A549 (cell line): ENCODE results near the gene ZRANB3. TPM values are rescaled to one million over a fixed set of nuclear protein-coding genes. Genes with fewer than 3 reads are reported as not detected.

Experiments used
- ATAC-seq, 2 experiments: fragments of 200-7000 bp in 1 of 2; fragments of >200 bp in 1 of 2; cut with Nextera tagmentation in 1 of 2; cut with Tn5 transposase in 1 of 2; 3 replicates each; pipeline versions ENCODE4 v1.8.0 to v1.9.1; 2018 to 2020; ENCODE audit warnings: mild to moderate bottlenecking in 1 of 2, moderate library complexity in 1 of 2
- CTCF ChIA-PET: fragments of 300-600 bp; sonication (Branson Sonifier 250); formaldehyde crosslinking; extraction: SDS; loops from one replicate; lab custom pipeline; 2021; ENCODE audit warnings: antibody characterized with exemption, inconsistent platforms; lab: Yijun Ruan, JAX
- POLR2A ChIA-PET: fragments of 350-600 bp; formaldehyde crosslinking; extraction: SDS; loops from one replicate; lab custom pipeline; 2021; ENCODE audit warnings: antibody characterized with exemption, inconsistent platforms; lab: Yijun Ruan, JAX
- DNase-seq, 2 experiments: peaks; one replicate each; pipeline versions ENCODE4 v3.0.0 to v3.0.0-alpha.2; 2011 to 2016; ENCODE audit warnings: low read depth in 1 of 2, low spot score in 1 of 2
- FAIRE-seq: peaks from 2 replicates; lab custom pipeline; 2011; peaks lifted over from hg19 to GRCh38; lab: Jason Lieb, UNC
- H3K27ac ChIP-seq, 2 experiments: fragments of >200 bp; sonication (Bioruptor Twin); formaldehyde crosslinking; 3 replicates each; pipeline ENCODE4 v1.5.1; 2016 to 2017
- H3K4me1 ChIP-seq: fragments of >200 bp; sonication (Bioruptor Twin); formaldehyde crosslinking; 3 replicates; pipeline ENCODE4 v1.6.1; 2016
- H3K4me2 ChIP-seq: fragments of >200 bp; sonication (Bioruptor Twin); formaldehyde crosslinking; 3 replicates; pipeline ENCODE4 v1.6.1; 2016
- H3K4me3 ChIP-seq: fragments of >200 bp; sonication (Bioruptor Twin); formaldehyde crosslinking; 3 replicates; pipeline ENCODE4 v1.5.1; 2016
- H3K9me3 ChIP-seq: fragments of >200 bp; sonication (Bioruptor Twin); formaldehyde crosslinking; 3 replicates; pipeline ENCODE4 v1.6.1; 2016
- BHLHE40 ChIP-seq: IDR thresholded peaks from 2 replicates; pipeline ENCODE4 v1.6.1; 2012; ENCODE audit warnings: low read depth, low read length, inconsistent platforms
- CHD4 ChIP-seq: fragments of 200-600 bp; sonication (generic); IDR thresholded peaks from 2 replicates; pipeline ENCODE4 v1.6.1; 2016; ENCODE audit warnings: antibody characterized with exemption, mild to moderate bottlenecking, borderline replicate concordance
- EHF ChIP-seq: fragments of 250-450 bp; sonication (Bioruptor Pico); IDR thresholded peaks from 2 replicates; pipeline ENCODE4 v1.5.0; 2020; ENCODE audit warnings: mild to moderate bottlenecking
- EHMT2 ChIP-seq: fragments of 200-600 bp; sonication (generic); IDR thresholded peaks from 2 replicates; pipeline ENCODE4 v1.6.1; 2016; ENCODE audit warnings: antibody characterized with exemption, low read depth, mild to moderate bottlenecking, moderate library complexity
- FOSB ChIP-seq: fragments of 250-450 bp; sonication (Bioruptor Pico); IDR thresholded peaks from 2 replicates; pipeline ENCODE4 v1.5.0; 2020; ENCODE audit warnings: mild to moderate bottlenecking, moderate library complexity
- GATA3 ChIP-seq: IDR thresholded peaks from 2 replicates; pipeline ENCODE4 v1.6.1; 2012; ENCODE audit warnings: borderline replicate concordance
- HEYL ChIP-seq: fragments of 250-450 bp; sonication (Bioruptor Pico); IDR thresholded peaks from 2 replicates; pipeline ENCODE4 v1.8.0; 2021; ENCODE audit warnings: mild to moderate bottlenecking, moderate library complexity
- HOXA7 ChIP-seq: fragments of 250-450 bp; sonication (Bioruptor Pico); IDR thresholded peaks from 2 replicates; pipeline ENCODE4 v1.5.0; 2020; ENCODE audit warnings: mild to moderate bottlenecking, moderate library complexity
- HOXB5 ChIP-seq: fragments of 250-450 bp; sonication (Bioruptor Pico); IDR thresholded peaks from 2 replicates; pipeline ENCODE4 v1.5.0; 2020; ENCODE audit warnings: mild to moderate bottlenecking, moderate library complexity
- KDM1A ChIP-seq: fragments of 200-600 bp; sonication (generic); IDR thresholded peaks from 2 replicates; pipeline ENCODE4 v1.6.1; 2016; ENCODE audit warnings: low read depth, mild to moderate bottlenecking
- KDM5A ChIP-seq: fragments of 200-600 bp; sonication (generic); IDR thresholded peaks from 2 replicates; pipeline ENCODE4 v1.6.1; 2016; ENCODE audit warnings: antibody characterized with exemption, mild to moderate bottlenecking
- MAFK ChIP-seq: fragments of 450-650 bp; IDR thresholded peaks from 2 replicates; pipeline ENCODE4 v1.6.1; 2014; ENCODE audit not compliant: partially characterized antibody
- MYC ChIP-seq: IDR thresholded peaks from 2 replicates; pipeline ENCODE4 v1.6.1; 2012; ENCODE audit warnings: mild to moderate bottlenecking, inconsistent platforms, low read length, improper control_type of control experiment, borderline replicate concordance
- NFE2L2 ChIP-seq: fragments of 150-350 bp; conservative IDR thresholded peaks from 2 replicates; pipeline ENCODE4 v1.6.1; 2014; ENCODE audit warnings: low read length
- TP53 ChIP-seq: fragments of 250-450 bp; sonication (Bioruptor Pico); IDR thresholded peaks from 2 replicates; pipeline ENCODE4 v1.5.0; 2021; ENCODE audit warnings: mild to moderate bottlenecking, moderate library complexity
- WGBS: methylation state at CpG from one replicate; pipeline ENCODE4 v1.1.6; 2017; ENCODE audit errors: missing lambda C conversion rate; 5-methylcytosine and 5-hydroxymethylcytosine counted together
- polyA plus RNA-seq, 4 experiments: library from polyadenylated mRNA; depleted of rRNA in 3 of 4; stranded (reverse); fragments of >200 nt; fragmentation: RNase III in 1 of 4; extraction: RNeasy Plus Mini Kit Qiagen cat#74134 plus additional on column Dnase treatment in 1 of 4; gene quantifications; 2 replicates in 3 of 4; 3 replicates in 1 of 4; pipeline ENCODE4 v1.2.3, GENCODE V29; 2011 to 2017
- TF ChIP-seq, protein P1 (sequence below): IDR thresholded peaks from 2 replicates; pipeline ENCODE4 v1.6.1; 2012
- TF ChIP-seq, protein P2 (sequence below): fragments of 250-450 bp; sonication (Bioruptor Pico); IDR thresholded peaks from 2 replicates; pipeline ENCODE4 v1.5.0; 2021; ENCODE audit warnings: mild to moderate bottlenecking, moderate library complexity, borderline replicate concordance
- TF ChIP-seq, protein P3 (sequence below): fragments of >200 bp; sonication (Bioruptor Twin); formaldehyde crosslinking; IDR thresholded peaks from 2 replicates; pipeline ENCODE4 v1.6.1; 2016
- TF ChIP-seq, protein P4 (sequence below): fragments of 450-650 bp; IDR thresholded peaks from 2 replicates; pipeline ENCODE4 v1.6.1; 2014; ENCODE audit warnings: antibody characterized with exemption

The ZRANB3 gene
- polyA plus RNA-seq, 2 of the 4 experiments (the other 2 are of a cell fraction) = 6.2 to 12.4 TPM

DNA sequence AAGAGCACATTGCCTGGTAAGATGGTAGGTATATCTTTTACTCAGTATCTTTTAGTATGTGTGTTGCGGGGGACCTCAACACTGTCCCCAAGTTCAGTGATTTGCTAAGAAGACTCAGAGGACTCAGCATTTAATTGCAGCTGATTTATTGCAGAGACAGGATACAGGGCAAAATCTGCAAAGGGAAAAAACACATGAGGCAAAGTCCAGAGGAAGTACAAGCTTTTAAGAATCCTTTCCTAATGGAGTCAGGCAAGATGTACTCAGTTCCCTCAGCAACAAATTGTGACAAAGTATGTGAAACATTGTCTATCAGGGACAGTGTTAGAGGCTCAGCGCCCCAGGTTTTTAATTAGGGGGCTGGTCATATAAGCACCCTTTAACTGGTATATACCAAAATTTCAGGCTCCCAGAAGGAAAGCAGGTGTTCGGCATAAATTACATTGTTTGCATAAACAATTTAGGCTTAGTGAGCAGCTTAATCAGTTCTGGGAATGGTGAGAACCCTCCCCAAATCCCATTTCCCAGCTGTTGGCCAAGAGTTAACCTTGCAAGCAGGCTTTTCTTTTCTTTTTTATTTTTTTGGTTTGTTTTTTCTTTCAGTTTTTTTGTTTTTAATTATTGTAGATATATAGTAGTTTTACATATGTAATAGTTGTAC is 437.2 kb downstream of the ZRANB3 start:
- FAIRE-seq (no peak), DNase-seq (no peak), ATAC-seq (no peak)
- Histone ChIP-seq H3K4me2 (peak overlapping the region; percentile 65), H3K4me3 (no peak overlapping the region), H3K4me1 (peaks cover 38% of the 10 kb centered on the region), H3K27ac (0 out of 6 replicates have a peak overlapping the region, but pooled peaks of 1 of the 2 experiments have one; percentile 1), H3K9me3 (peaks cover 5% of the 10 kb centered on the region; the same call in 1 of the 3 replicates)
- no peak for TF ChIP-seq EHF (CRISPR knock-in tag)
- no peak for TF ChIP-seq HEYL (CRISPR knock-in tag)
- TF ChIP-seq, protein P1, sequence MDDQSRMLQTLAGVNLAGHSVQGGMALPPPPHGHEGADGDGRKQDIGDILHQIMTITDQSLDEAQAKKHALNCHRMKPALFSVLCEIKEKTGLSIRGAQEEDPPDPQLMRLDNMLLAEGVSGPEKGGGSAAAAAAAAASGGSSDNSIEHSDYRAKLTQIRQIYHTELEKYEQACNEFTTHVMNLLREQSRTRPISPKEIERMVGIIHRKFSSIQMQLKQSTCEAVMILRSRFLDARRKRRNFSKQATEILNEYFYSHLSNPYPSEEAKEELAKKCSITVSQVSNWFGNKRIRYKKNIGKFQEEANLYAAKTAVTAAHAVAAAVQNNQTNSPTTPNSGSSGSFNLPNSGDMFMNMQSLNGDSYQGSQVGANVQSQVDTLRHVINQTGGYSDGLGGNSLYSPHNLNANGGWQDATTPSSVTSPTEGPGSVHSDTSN = no peak
- no peak for TF ChIP-seq HOXB5 (CRISPR knock-in tag)
- no peak for TF ChIP-seq NFE2L2
- no peak for TF ChIP-seq MYC
- no peak for TF ChIP-seq HOXA7 (CRISPR knock-in tag)
- TF ChIP-seq, protein P2, sequence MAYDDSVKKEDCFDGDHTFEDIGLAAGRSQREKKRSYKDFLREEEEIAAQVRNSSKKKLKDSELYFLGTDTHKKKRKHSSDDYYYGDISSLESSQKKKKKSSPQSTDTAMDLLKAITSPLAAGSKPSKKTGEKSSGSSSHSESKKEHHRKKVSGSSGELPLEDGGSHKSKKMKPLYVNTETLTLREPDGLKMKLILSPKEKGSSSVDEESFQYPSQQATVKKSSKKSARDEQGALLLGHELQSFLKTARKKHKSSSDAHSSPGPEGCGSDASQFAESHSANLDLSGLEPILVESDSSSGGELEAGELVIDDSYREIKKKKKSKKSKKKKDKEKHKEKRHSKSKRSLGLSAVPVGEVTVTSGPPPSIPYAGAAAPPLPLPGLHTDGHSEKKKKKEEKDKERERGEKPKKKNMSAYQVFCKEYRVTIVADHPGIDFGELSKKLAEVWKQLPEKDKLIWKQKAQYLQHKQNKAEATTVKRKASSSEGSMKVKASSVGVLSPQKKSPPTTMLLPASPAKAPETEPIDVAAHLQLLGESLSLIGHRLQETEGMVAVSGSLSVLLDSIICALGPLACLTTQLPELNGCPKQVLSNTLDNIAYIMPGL = no peak
- no peak for TF ChIP-seq TP53 (CRISPR knock-in tag)
- TF ChIP-seq MAFK = no peak
- no peak for TF ChIP-seq BHLHE40
- TF ChIP-seq EHMT2 = no peak
- no peak for TF ChIP-seq CHD4
- no peak for TF ChIP-seq KDM5A
- TF ChIP-seq GATA3 = no peak
- TF ChIP-seq, protein P3, sequence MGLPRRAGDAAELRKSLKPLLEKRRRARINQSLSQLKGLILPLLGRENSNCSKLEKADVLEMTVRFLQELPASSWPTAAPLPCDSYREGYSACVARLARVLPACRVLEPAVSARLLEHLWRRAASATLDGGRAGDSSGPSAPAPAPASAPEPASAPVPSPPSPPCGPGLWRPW = no peak
- POLR2A ChIA-PET = no interaction called here
- 89% methylated on average over 3 of the region's 3 CpGs for WGBS
- CTCF ChIA-PET = interaction anchor here (1.4 to 1.7 kb wide), 2 partner anchors 24 to 90 kb away, joined by 3 read pairs; no protein-coding TSS in a partner anchor

DNA sequence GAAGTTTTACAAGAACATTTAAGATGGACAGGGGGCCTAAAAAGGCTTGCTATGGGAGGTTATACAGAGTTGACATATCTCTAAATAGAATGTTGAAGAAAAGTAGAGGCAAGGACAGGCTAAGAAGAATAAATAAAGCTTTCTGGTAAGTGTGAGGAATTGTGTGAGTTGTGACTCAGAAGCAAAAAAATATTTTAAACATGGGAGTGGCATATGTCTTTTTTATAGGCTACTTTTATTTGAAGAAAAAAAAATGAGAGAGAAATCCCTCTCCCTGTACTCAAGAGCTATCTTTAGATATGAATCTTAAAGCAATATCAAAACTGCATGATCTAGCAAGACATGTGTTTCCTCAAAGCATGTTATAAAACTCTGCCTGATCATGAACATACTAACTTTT is 437.8 kb downstream of the ZRANB3 start:
- Histone ChIP-seq H3K4me2 (peak overlapping the region; percentile 65), H3K27ac (0 out of 6 replicates have a peak overlapping the region, but pooled peaks of 1 of the 2 experiments have one; percentile 1), H3K4me1 (peaks cover 38% of the 10 kb centered on the region), H3K9me3 (peaks cover 5% of the 10 kb centered on the region; the same call in 1 of the 3 replicates), H3K4me3 (no peak overlapping the region)
- TF ChIP-seq MAFK (no peak), HOXA7 (CRISPR knock-in tag) (no peak), FOSB (no peak), KDM1A (no peak), GATA3 (no peak)
- TF ChIP-seq, protein P4, sequence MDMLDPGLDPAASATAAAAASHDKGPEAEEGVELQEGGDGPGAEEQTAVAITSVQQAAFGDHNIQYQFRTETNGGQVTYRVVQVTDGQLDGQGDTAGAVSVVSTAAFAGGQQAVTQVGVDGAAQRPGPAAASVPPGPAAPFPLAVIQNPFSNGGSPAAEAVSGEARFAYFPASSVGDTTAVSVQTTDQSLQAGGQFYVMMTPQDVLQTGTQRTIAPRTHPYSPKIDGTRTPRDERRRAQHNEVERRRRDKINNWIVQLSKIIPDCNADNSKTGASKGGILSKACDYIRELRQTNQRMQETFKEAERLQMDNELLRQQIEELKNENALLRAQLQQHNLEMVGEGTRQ = no peak
- TF ChIP-seq, protein P2 = no peak
- peak in 1 of 2 experiments; percentile 7 for DNase-seq
- peak in 1 of 2 experiments; percentile 42; a peak in 4 of 6 replicates for ATAC-seq
- ChIA-PET POLR2A (no interaction called here), CTCF (interaction anchor here (1.4 kb wide), 2 partner anchors 10 to 23 kb away, joined by 3 read pairs; no protein-coding TSS in a partner anchor)
- no peak for FAIRE-seq
